Esophagus muscularis mucosa (tissue), 4 donors: Measurements from ENCODE around the gene SEC14L1. TPM values are rescaled to one million over a fixed set of nuclear protein-coding genes. Genes with fewer than 3 reads are reported as not detected.
"Not testable (repeated sequence)": the region's sequence is repeated elsewhere in the genome, so short reads cannot be mapped to it uniquely, and the experiment has no call there.

Experiments used
- DNase-seq: peaks from one replicate; pipeline ENCODE4 v3.0.0-alpha.2; 2017; ENCODE audit errors: extremely low spot score
- H3K27ac ChIP-seq, 4 donors: fragments of 200-600 bp; sonication (generic); replicated peaks in 1 of 4; 1 replicate in 3 of 4; 2 replicates in 1 of 4; pipeline ENCODE4 v1.5.1; 2016 to 2019; ENCODE audit warnings: mild to moderate bottlenecking in 1 of 4
- H3K27me3 ChIP-seq, 4 donors: fragments of 200-600 bp; sonication (generic); one replicate each; pipeline versions ENCODE4 v1.5.1 to v1.6.0; 2016 to 2019
- H3K36me3 ChIP-seq, 4 donors: fragments of 200-600 bp; sonication (generic); one replicate each; pipeline ENCODE4 v1.5.1; 2016 to 2019
- H3K4me1 ChIP-seq, 4 donors: fragments of 200-600 bp; sonication (generic); one replicate each; pipeline ENCODE4 v1.5.1; 2016 to 2019
- H3K4me3 ChIP-seq, 4 donors: fragments of 200-600 bp; sonication (generic); 1 replicate in 2 of 4; 2 replicates in 2 of 4; pipeline ENCODE4 v1.5.1; 2016 to 2019; ENCODE audit warnings: mild to moderate bottlenecking in 4 of 4, moderate library complexity in 1 of 4
- H3K9me3 ChIP-seq, 4 donors: fragments of 200-600 bp; sonication (generic); 1 replicate in 3 of 4; 2 replicates in 1 of 4; pipeline ENCODE4 v1.5.1; 2016 to 2019
- CTCF ChIP-seq, 3 experiments: fragments of 200-600 bp in 2 of 3; fragments of 450-650 bp in 1 of 3; sonication (generic) in 2 of 3; IDR thresholded peaks; one replicate each; pipeline ENCODE4 v1.5.1; 2017 to 2019; ENCODE audit warnings: antibody characterized with exemption in 3 of 3, mild to moderate bottlenecking in 2 of 3, moderate library complexity in 1 of 3
- EP300 ChIP-seq: sonication (generic); formaldehyde crosslinking; IDR thresholded peaks from one replicate; pipeline ENCODE4 v1.6.1; 2017; ENCODE audit warnings: antibody characterized with exemption
- POLR2A ChIP-seq: fragments of 450-650 bp; IDR thresholded peaks from one replicate; pipeline ENCODE4 v1.6.1; 2017; ENCODE audit warnings: antibody characterized with exemption, moderate library complexity, mild to moderate bottlenecking, low read depth
- POLR2AphosphoS5 ChIP-seq, 2 donors: sonication (generic); formaldehyde crosslinking; IDR thresholded peaks; one replicate each; pipeline ENCODE4 v1.6.1; 2017; ENCODE audit warnings: antibody characterized with exemption in 2 of 2
- WGBS: methylation state at CpG from one replicate; pipeline ENCODE4 v1.1.5; 2018; 5-methylcytosine and 5-hydroxymethylcytosine counted together
- intact Hi-C: fragments of 100-400 bp; cut with DNase I; formaldehyde crosslinking; loops from one replicate; pipeline ENCODE4 v1.15.1; 2023
- total RNA-seq, 4 donors: library from RNA; depleted of rRNA; stranded (reverse); fragments of >200 nt; gene quantifications; one replicate each; pipeline versions ENCODE4 v1.1.0 to v1.2.1, GENCODE V29; 2016

SEC14L1 gene
- total RNA-seq, 4 donors from 2014 or later: 40.7 to 96.4 (median 64.4) TPM

- H3K27me3 ChIP-seq: no peaks in the 10 kb centered on the region
- intact Hi-C loops: no loop called here
- H3K4me3 ChIP-seq: no peak overlapping the region
- H3K4me1 ChIP-seq: peaks cover 39 to 78% (median 64%) of the 10 kb centered on the region in 4 donors
- peak overlapping the region in 3 of 4 donors; percentile 14 to 96 (median 32) for H3K27ac ChIP-seq
- H3K9me3 ChIP-seq: no peaks in the 10 kb centered on the region
- no peak for TF ChIP-seq EP300
- TF ChIP-seq CTCF (IDR thresholded peaks at IDR 0.05): no peak
- TF ChIP-seq POLR2A: no peak
- TF ChIP-seq POLR2AphosphoS5 (IDR thresholded peaks at IDR 0.05): no peak
- H3K36me3 ChIP-seq: peaks cover under 1 to 43% (median 14%) of the 10 kb centered on the region in 4 donors
- no peak for DNase-seq
- WGBS: 82% methylated on average over 8 of the region's 8 CpGs
Observed at GRCh38 chr17:77153999-77154586, 13.3 kb downstream of the SEC14L1 start.

DNA sequence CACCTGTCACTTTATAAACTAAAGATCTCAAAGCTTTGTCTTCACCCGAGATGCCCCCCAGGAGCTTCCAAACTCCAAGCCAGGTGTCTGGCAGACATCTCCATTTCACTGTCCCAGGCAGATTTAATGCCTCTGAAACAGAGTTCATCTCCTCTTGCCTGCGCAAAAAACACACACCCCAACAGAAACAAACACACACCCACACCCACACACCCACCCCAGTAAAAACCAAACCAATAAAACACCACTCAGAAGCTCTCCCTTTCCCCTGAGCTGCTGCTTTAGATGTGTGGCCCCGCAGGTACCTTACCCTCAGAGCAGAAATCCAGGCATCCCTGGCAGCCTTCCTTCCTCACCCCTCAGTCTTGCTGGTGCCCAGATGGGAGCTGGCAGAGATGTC, 14.4 kb downstream of the SEC14L1 start:
- 63% methylated on average over 3 of the region's 3 CpGs for WGBS
- Histone ChIP-seq H3K9me3 (no peaks in the 10 kb centered on the region), H3K27me3 (no peaks in the 10 kb centered on the region), H3K4me1 (peaks cover 40 to 76% (median 67%) of the 10 kb centered on the region in 4 donors), H3K27ac (no peak overlapping the region), H3K36me3 (peaks cover 0 to 33% (median 9%) of the 10 kb centered on the region in 4 donors), H3K4me3 (no peak overlapping the region)
- intact Hi-C loops: no loop called here
- no peak for TF ChIP-seq POLR2AphosphoS5 (IDR thresholded peaks at IDR 0.05)
- TF ChIP-seq EP300: no peak
- no peak for TF ChIP-seq CTCF (IDR thresholded peaks at IDR 0.05)
- TF ChIP-seq POLR2A: no peak
- no peak for DNase-seq

DNA sequence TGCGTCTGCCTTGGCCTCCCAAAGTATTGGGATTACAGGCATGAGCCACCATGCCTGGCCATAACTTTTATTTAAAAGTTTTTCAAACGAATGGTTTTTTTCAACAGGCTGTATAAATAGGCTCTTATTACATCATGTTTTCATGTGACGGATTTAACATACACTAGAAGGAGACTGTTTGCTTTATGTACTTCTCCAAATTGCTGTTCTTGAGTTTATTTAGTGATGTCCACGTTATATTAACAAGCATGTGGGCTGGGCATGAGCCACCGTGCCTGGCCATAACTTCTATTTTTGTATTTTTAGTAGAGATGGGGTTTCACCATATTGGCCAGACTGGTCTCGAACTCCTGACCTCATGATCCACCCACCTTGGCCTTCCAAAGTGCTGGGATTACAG, 17.0 kb downstream of the SEC14L1 start:
- H3K27ac ChIP-seq, H3K27me3 ChIP-seq, intact Hi-C loops, DNase-seq, H3K9me3 ChIP-seq, H3K4me3 ChIP-seq: not testable (repeated sequence)
- peaks cover 54 to 74% (median 67%) of the 10 kb centered on the region in 4 donors for H3K4me1 ChIP-seq
- 70% methylated on average over 6 of the region's 6 CpGs for WGBS
- peaks cover 0 to 20% (median 0%) of the 10 kb centered on the region in 4 donors for H3K36me3 ChIP-seq

DNA sequence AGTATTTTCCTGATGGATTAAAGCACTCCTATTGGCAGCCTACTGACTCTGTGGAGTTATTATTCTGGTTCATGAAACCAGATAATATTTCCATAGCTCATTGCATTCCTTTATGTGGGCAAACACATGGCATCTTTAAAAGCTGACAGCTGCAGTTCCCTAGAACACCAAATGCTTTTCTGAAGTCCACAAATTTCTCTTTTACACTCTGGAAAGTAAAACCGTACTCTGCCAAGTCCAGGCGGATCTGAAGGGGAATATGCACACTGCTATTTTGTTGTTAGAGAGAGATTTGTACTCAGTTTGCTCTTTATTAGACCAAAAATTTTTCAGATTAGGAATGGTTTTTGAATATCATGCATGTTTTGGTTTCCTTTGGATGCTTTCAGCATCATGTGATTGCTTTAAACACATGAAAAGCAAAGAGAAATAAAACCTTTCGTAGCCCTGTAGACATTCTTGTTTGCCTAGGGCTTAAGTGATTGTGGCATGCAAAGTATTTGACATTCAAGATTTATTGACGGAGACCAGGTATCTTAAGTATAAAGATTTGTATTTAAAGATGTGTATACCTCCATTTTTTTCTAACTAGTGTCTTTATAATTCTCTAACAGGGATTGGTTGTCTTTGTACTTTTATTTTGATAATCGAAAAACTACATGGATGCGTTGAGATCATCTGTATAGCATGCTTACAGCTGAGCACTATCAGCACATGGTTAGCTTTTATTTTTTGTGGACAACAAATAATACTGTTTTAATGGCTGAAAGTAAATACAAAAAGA, 19.5 kb downstream of the SEC14L1 start:
- Histone ChIP-seq H3K4me3 (no peak overlapping the region), H3K27ac (peak overlapping the region in 1 of 4 donors; percentile 0), H3K36me3 (peaks cover 0 to 13% (median 0%) of the 10 kb centered on the region in 4 donors), H3K27me3 (no peaks in the 10 kb centered on the region), H3K4me1 (peaks cover 61 to 75% (median 68%) of the 10 kb centered on the region in 4 donors), H3K9me3 (no peaks in the 10 kb centered on the region)
- intact Hi-C loops: no loop called here
- DNase-seq: no peak
- TF ChIP-seq POLR2A (no peak), CTCF (IDR thresholded peaks at IDR 0.05) (no peak), POLR2AphosphoS5 (IDR thresholded peaks at IDR 0.05) (no peak), EP300 (no peak)
- WGBS: 54% methylated on average over 6 of the region's 6 CpGs

- intact Hi-C loops: no loop called here
- WGBS: 70% methylated on average over 8 of the region's 8 CpGs
- peaks cover 60 to 75% (median 68%) of the 10 kb centered on the region in 4 donors for H3K4me1 ChIP-seq
Observed at GRCh38 chr17:77160875-77161530, 20.2 kb downstream of the SEC14L1 start.

More at GRCh38 chr17:77160875-77161530, 20.2 kb downstream of the SEC14L1 start:
- TF ChIP-seq POLR2AphosphoS5 (IDR thresholded peaks at IDR 0.05) (no peak), CTCF (IDR thresholded peaks at IDR 0.05) (no peak), EP300 (no peak), POLR2A (no peak)
- no peaks in the 10 kb centered on the region for H3K27me3 ChIP-seq
- H3K4me3 ChIP-seq: no peak overlapping the region
- peak overlapping the region in 1 of 4 donors; percentile 22 for H3K27ac ChIP-seq
- H3K36me3 ChIP-seq: peaks cover 0 to 6% (median 0%) of the 10 kb centered on the region in 4 donors
- no peak for DNase-seq
- H3K9me3 ChIP-seq: no peaks in the 10 kb centered on the region
